Urothelium cell line (cell line): Measurements from ENCODE around the gene GLYATL3.
"Not testable (repeated sequence)": the region's sequence is repeated elsewhere in the genome, so short reads cannot be mapped to it uniquely, and the experiment has no call there.

ENCODE experiments used
- DNase-seq: peaks from one replicate; pipeline ENCODE4 v3.0.0; 2011; ENCODE audit warnings: low spot score, mixed read lengths
- FAIRE-seq: peaks from 2 replicates; lab custom pipeline; 2011; peaks lifted over from hg19 to GRCh38; lab: Jason Lieb, UNC

The GLYATL3 gene

GRCh38 chr6:49499623-49500022, at the start of gene GLYATL3:
TSS of gene GLYATL3 (plus strand) at chr6:49499923. CDS start at chr6:49511991, 12,068 bp downstream.
- DNase-seq (no peak), FAIRE-seq (no peak)

GRCh38 chr6:49453221-49453620, 46.5 kb upstream of the GLYATL3 start:
- peak; percentile 8 for DNase-seq
- FAIRE-seq: no peak

GRCh38 chr6:49454787-49455709, 44.7 kb upstream of the GLYATL3 start:
- FAIRE-seq (no peak), DNase-seq (no peak)

GRCh38 chr6:49457771-49458170, 42.0 kb upstream of the GLYATL3 start:
- no peak for FAIRE-seq

GRCh38 chr6:49462071-49462470, 37.7 kb upstream of the GLYATL3 start:
- FAIRE-seq (no peak), DNase-seq (no peak)

More at GRCh38 chr6:49457771-49458170, 42.0 kb upstream of the GLYATL3 start:
- no peak for DNase-seq

- FAIRE-seq: no peak
Observed at GRCh38 chr6:49462599-49462926, 37.2 kb upstream of the GLYATL3 start.

GRCh38 chr6:49462927-49463611, 36.7 kb upstream of the GLYATL3 start, which contains the start of the genes CENPQ and MMUT:
TSS of gene CENPQ (plus strand) at chr6:49463370. CDS start at chr6:49470177, 6,807 bp downstream.
TSS of gene MMUT (minus strand) at chr6:49463253. CDS start at chr6:49459466, 3,787 bp downstream.
- DNase-seq (peak; percentile 96), FAIRE-seq (peak; percentile 96)

More at GRCh38 chr6:49462599-49462926, 37.2 kb upstream of the GLYATL3 start:
- peak; percentile 7 for DNase-seq

GRCh38 chr6:49463612-49463967, 36.1 kb upstream of the GLYATL3 start:
- DNase-seq (peak; percentile 12), FAIRE-seq (no peak)

- no peak for DNase-seq
- no peak for FAIRE-seq
Observed at GRCh38 chr6:49464691-49465090, 35.0 kb upstream of the GLYATL3 start.

GRCh38 chr6:49468042-49468441, 31.7 kb upstream of the GLYATL3 start:
- no peak for DNase-seq
- no peak for FAIRE-seq

- FAIRE-seq, DNase-seq: not testable (repeated sequence)
Observed at GRCh38 chr6:49476564-49476963, 23.2 kb upstream of the GLYATL3 start.

- no peak for DNase-seq
- FAIRE-seq: no peak
Observed at GRCh38 chr6:49479308-49479970, 20.3 kb upstream of the GLYATL3 start.

- DNase-seq, FAIRE-seq: not testable (repeated sequence)
Observed at GRCh38 chr6:49481846-49482245, 17.9 kb upstream of the GLYATL3 start.

GRCh38 chr6:49483380-49483779, 16.3 kb upstream of the GLYATL3 start:
- FAIRE-seq: not testable (repeated sequence)

GRCh38 chr6:49490633-49491032, 9.1 kb upstream of the GLYATL3 start:
- DNase-seq (no peak), FAIRE-seq (no peak)

More at GRCh38 chr6:49483380-49483779, 16.3 kb upstream of the GLYATL3 start:
- DNase-seq: not testable (repeated sequence)

GRCh38 chr6:49497304-49497703, 2.4 kb upstream of the GLYATL3 start:
- FAIRE-seq (no peak), DNase-seq (no peak)

- DNase-seq: no peak
- no peak for FAIRE-seq
Observed at GRCh38 chr6:49499126-49499525, 597 bp upstream of the GLYATL3 start.

GRCh38 chr6:49504666-49505065, 4.9 kb downstream of the GLYATL3 start:
- FAIRE-seq (no peak), DNase-seq (no peak)

GRCh38 chr6:49506569-49507111, 6.9 kb downstream of the GLYATL3 start:
- no peak for FAIRE-seq

GRCh38 chr6:49509342-49509741, 9.6 kb downstream of the GLYATL3 start:
- no peak for FAIRE-seq

More at GRCh38 chr6:49506569-49507111, 6.9 kb downstream of the GLYATL3 start:
- DNase-seq: no peak

More at GRCh38 chr6:49509342-49509741, 9.6 kb downstream of the GLYATL3 start:
- DNase-seq: no peak
